Erythroblast (primary cell): Measurements from ENCODE around the gene CDK2.

Source experiments
- GATA1 ChIP-seq: IDR thresholded peaks from 2 replicates; pipeline ENCODE4 v1.6.1; 2011; ENCODE audit warnings: low read depth, mild to moderate bottlenecking, control low read depth, low read length, moderate library complexity
- POLR2A ChIP-seq: IDR thresholded peaks from 2 replicates; pipeline ENCODE4 v1.6.1; 2011; ENCODE audit warnings: mild to moderate bottlenecking, low read length

- TF ChIP-seq POLR2A = no peak
- TF ChIP-seq GATA1 = no peak
Observed at GRCh38 chr12:55972456-55972855, 5.8 kb downstream of the CDK2 start.
